KOPT-K1 (cell line): ENCODE results near the gene EPC1.

ENCODE experiments used
- H3K27ac ChIP-seq: fragments of 200-600 bp; sonication (generic); 2 replicates; pipeline ENCODE4 v1.5.1; 2016; ENCODE audit warnings: antibody characterized with exemption, mild to moderate bottlenecking, low read depth, low read length; ENCODE audit not compliant: poor library complexity, severe bottlenecking
- H3K36me3 ChIP-seq: fragments of 200-600 bp; sonication (generic); 2 replicates; pipeline ENCODE4 v1.5.1; 2017; ENCODE audit warnings: antibody characterized with exemption, mild to moderate bottlenecking, low read length, moderate library complexity; ENCODE audit not compliant: insufficient read depth
- H3K9me3 ChIP-seq: fragments of 200-600 bp; sonication (generic); 2 replicates; pipeline ENCODE4 v1.5.1; 2017; ENCODE audit warnings: antibody characterized with exemption, low read length, mild to moderate bottlenecking; ENCODE audit not compliant: insufficient read depth, poor library complexity, severe bottlenecking

EPC1 gene

GRCh38 chr10:32298075-32298812, 48.7 kb downstream of the EPC1 start:
- Histone ChIP-seq H3K27ac (no peak overlapping the region), H3K36me3 (peaks cover 58% of the 10 kb centered on the region), H3K9me3 (no peaks in the 10 kb centered on the region)

GRCh38 chr10:32295027-32295426, 51.9 kb downstream of the EPC1 start:
- Histone ChIP-seq H3K36me3 (peaks cover 65% of the 10 kb centered on the region), H3K9me3 (no peaks in the 10 kb centered on the region), H3K27ac (no peak overlapping the region)

- H3K36me3 ChIP-seq = peaks cover 69% of the 10 kb centered on the region
- no peak overlapping the region for H3K27ac ChIP-seq
- no peaks in the 10 kb centered on the region for H3K9me3 ChIP-seq
These were observed 53.4 kb downstream of the EPC1 start for GRCh38 chr10:32293581-32293980.

- Histone ChIP-seq H3K27ac (no peak overlapping the region), H3K9me3 (no peaks in the 10 kb centered on the region), H3K36me3 (peaks cover 92% of the 10 kb centered on the region)
These were observed 67.2 kb downstream of the EPC1 start for GRCh38 chr10:32279795-32280194.

- no peak overlapping the region for H3K27ac ChIP-seq
- H3K9me3 ChIP-seq = no peaks in the 10 kb centered on the region
- peaks cover 96% of the 10 kb centered on the region for H3K36me3 ChIP-seq
These were observed 73.6 kb downstream of the EPC1 start for GRCh38 chr10:32273336-32273735.

GRCh38 chr10:32271617-32272016, 75.3 kb downstream of the EPC1 start:
- Histone ChIP-seq H3K27ac (no peak overlapping the region), H3K9me3 (no peaks in the 10 kb centered on the region), H3K36me3 (peaks cover 99% of the 10 kb centered on the region)

GRCh38 chr10:32269343-32270100, 77.4 kb downstream of the EPC1 start:
- peaks cover 88% of the 10 kb centered on the region for H3K36me3 ChIP-seq
- H3K9me3 ChIP-seq = no peaks in the 10 kb centered on the region
- H3K27ac ChIP-seq = no peak overlapping the region

GRCh38 chr10:32268788-32269187, 78.2 kb downstream of the EPC1 start:
- no peak overlapping the region for H3K27ac ChIP-seq
- H3K9me3 ChIP-seq = no peaks in the 10 kb centered on the region
- peaks cover 81% of the 10 kb centered on the region for H3K36me3 ChIP-seq

- Histone ChIP-seq H3K27ac (no peak overlapping the region), H3K9me3 (no peaks in the 10 kb centered on the region), H3K36me3 (peaks cover 63% of the 10 kb centered on the region)
These were observed 80.0 kb downstream of the EPC1 start for GRCh38 chr10:32266979-32267378.

- Histone ChIP-seq H3K9me3 (no peaks in the 10 kb centered on the region), H3K36me3 (peaks cover 59% of the 10 kb centered on the region), H3K27ac (no peak overlapping the region)
These were observed 80.4 kb downstream of the EPC1 start for GRCh38 chr10:32266566-32266965.

GRCh38 chr10:32265756-32266155, 81.2 kb downstream of the EPC1 start:
- Histone ChIP-seq H3K27ac (no peak overlapping the region), H3K9me3 (no peaks in the 10 kb centered on the region), H3K36me3 (peaks cover 50% of the 10 kb centered on the region)

- H3K9me3 ChIP-seq = no peaks in the 10 kb centered on the region
- H3K36me3 ChIP-seq = peaks cover 26% of the 10 kb centered on the region
- no peak overlapping the region for H3K27ac ChIP-seq
These were observed 83.7 kb downstream of the EPC1 start for GRCh38 chr10:32263300-32263699.

GRCh38 chr10:32259551-32259950, 87.4 kb downstream of the EPC1 start:
- Histone ChIP-seq H3K9me3 (no peaks in the 10 kb centered on the region), H3K36me3 (no peaks in the 10 kb centered on the region), H3K27ac (no peak overlapping the region)

- Histone ChIP-seq H3K27ac (no peak overlapping the region), H3K9me3 (no peaks in the 10 kb centered on the region), H3K36me3 (no peaks in the 10 kb centered on the region)
These were observed 90.1 kb downstream of the EPC1 start for GRCh38 chr10:32256613-32257437.

GRCh38 chr10:32253821-32254220, 93.1 kb downstream of the EPC1 start:
- no peaks in the 10 kb centered on the region for H3K9me3 ChIP-seq
- no peak overlapping the region for H3K27ac ChIP-seq
- no peaks in the 10 kb centered on the region for H3K36me3 ChIP-seq
